ENCODE results near the gene CFAP99.

DNA sequence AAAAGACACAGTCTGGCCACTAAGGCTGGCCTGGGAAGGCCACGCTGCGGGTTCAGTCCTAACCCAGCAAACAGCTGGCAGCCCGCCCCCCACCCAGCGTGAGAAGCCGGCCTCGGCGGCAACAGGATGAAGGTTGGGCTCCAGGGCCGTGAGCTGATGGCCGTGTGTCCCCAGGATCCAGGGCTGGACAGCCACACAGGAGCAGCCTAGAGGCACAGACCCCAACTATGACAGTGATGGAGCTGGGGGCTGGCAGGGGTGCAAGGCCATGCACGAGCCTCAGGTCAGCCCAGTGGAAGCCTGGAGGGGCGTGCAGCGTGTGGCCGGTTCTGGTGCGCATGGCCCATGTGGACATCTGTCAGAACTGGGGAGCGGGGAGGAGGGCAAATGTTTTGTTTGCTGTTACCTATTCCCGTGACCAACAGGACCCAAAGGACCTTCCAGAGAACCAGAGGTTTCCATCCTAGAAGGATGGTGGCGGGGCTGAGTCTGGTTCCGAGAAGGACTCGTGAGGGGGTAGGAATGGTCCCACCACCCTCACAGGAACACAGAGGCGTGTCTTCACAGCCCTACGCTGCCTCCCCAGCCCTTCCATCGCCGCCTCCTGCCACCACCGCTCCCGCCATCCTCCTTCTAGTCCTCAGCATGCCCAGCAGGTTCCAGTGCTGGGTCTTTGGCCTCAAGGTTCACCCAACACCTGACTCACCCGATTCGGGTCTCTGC is 46.8 kb upstream of the CFAP99 start:
- TF ChIP-seq, protein P1, sequence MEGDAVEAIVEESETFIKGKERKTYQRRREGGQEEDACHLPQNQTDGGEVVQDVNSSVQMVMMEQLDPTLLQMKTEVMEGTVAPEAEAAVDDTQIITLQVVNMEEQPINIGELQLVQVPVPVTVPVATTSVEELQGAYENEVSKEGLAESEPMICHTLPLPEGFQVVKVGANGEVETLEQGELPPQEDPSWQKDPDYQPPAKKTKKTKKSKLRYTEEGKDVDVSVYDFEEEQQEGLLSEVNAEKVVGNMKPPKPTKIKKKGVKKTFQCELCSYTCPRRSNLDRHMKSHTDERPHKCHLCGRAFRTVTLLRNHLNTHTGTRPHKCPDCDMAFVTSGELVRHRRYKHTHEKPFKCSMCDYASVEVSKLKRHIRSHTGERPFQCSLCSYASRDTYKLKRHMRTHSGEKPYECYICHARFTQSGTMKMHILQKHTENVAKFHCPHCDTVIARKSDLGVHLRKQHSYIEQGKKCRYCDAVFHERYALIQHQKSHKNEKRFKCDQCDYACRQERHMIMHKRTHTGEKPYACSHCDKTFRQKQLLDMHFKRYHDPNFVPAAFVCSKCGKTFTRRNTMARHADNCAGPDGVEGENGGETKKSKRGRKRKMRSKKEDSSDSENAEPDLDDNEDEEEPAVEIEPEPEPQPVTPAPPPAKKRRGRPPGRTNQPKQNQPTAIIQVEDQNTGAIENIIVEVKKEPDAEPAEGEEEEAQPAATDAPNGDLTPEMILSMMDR (IDR thresholded peaks at IDR 0.05), result no peak
- TF ChIP-seq POLR2A (IDR thresholded peaks at IDR 0.05) (no peak), POLR2AphosphoS5 (IDR thresholded peaks at IDR 0.05) (no peak)

Measured in breast epithelium (tissue), 3 donors.